Activated CD8-positive, alpha-beta T cell treated with anti-CD3 and anti-CD28 coated beads for 36 hours (primary cell): ENCODE results near the gene IL25. TPM values are rescaled to one million over a fixed set of nuclear protein-coding genes. Genes with fewer than 3 reads are reported as not detected.

Experiments
- ATAC-seq: fragments of 200-7000 bp; cut with Tn5 transposase; one replicate; pipeline ENCODE4 v1.10.0; 2021; ENCODE audit warnings: mild to moderate bottlenecking, moderate library complexity
- CTCF ChIA-PET: fragments of 350-600 bp; sonication (Branson Sonifier 250); formaldehyde crosslinking; loops from one replicate; lab custom pipeline; 2021; ENCODE audit warnings: antibody characterized with exemption; lab: Charles Lee
- POLR2A ChIA-PET: fragments of 350-600 bp; sonication (Branson Sonifier 250); formaldehyde crosslinking; loops from one replicate; lab custom pipeline; 2021; ENCODE audit warnings: antibody characterized with exemption; lab: Charles Lee
- DNase-seq: peaks from one replicate; pipeline ENCODE4 v3.0.0-alpha.2; 2020
- H3K27ac Mint-ChIP-seq: one replicate; pipeline ENCODE4 v1.8.0; 2021; ENCODE audit warnings: mild to moderate bottlenecking, mixed read lengths
- H3K27me3 Mint-ChIP-seq: one replicate; pipeline ENCODE4 v1.8.0; 2021; ENCODE audit warnings: mixed read lengths
- H3K36me3 Mint-ChIP-seq: one replicate; pipeline ENCODE4 v1.8.0; 2021; ENCODE audit warnings: low read depth, mixed read lengths
- H3K4me1 Mint-ChIP-seq: one replicate; pipeline ENCODE4 v1.8.0; 2021; ENCODE audit warnings: low read depth, mixed read lengths
- H3K4me3 Mint-ChIP-seq: one replicate; pipeline ENCODE4 v1.8.0; 2021; ENCODE audit warnings: mild to moderate bottlenecking, moderate library complexity, mixed read lengths
- H3K9me3 Mint-ChIP-seq: one replicate; pipeline ENCODE4 v1.8.0; 2021; ENCODE audit warnings: mixed read lengths
- intact Hi-C: fragments of 100-400 bp; cut with micrococcal nuclease; formaldehyde crosslinking; loops from one replicate; pipeline ENCODE4 v1.10.0; 2022
- total RNA-seq, 2 experiments: library from RNA; stranded (reverse); gene quantifications; one replicate each; pipeline ENCODE4 v1.2.3, GENCODE V29; 2021
- TF ChIP-seq, protein P1 (sequence below): fragments of 200-600 bp; IDR thresholded peaks from one replicate; pipeline ENCODE4 v1.8.0; 2022; ENCODE audit warnings: antibody characterized with exemption, mild to moderate bottlenecking

Gene IL25
- total RNA-seq, 2 experiments from 2014 or later: not detected

DNA sequence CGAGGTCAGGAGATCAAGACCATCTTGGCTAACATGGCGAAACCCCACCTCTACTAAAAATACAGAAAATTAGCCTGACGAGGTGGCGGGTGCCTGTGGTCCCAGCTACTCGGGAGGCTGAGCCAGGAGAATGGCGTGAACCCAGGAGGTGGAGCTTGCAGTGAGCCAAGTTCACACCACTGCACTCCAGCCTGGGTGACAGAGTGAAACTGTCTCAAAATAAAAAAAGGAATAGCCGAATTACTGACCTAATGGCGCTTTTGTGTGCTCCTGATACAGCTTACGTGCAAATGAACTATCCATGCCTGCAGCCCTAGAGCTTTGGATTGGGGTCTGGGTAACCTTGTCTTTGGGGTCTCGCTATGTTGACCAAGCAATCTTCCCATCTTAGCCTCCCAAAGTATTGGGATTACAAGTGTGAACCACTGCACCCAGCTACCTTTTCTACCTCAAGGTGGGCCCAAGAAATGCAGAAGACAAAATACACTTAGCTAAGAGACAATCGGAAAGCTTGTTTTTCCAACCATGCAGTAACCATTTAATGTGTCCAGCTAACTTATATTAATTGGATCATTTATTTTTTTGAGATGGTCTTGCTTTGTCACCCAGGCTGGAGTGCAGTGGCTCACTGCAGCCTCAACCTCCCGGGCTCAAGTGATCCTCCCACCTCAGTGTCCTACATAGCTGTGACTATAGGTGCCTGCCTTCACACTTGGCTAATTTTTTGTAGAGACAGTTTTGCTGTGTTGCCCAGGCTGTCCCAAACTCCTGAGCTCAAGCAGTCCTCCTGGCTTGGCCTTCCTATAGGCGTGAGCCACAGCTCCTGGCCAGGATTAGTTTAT is 45.9 kb upstream of the IL25 start:
- ChIA-PET POLR2A (interaction anchor here (0.7 to 2.7 kb wide), 6 partner anchors 23 to 151 kb away, joined by 3 to 11 read pairs (median 3); partner anchors contain the start of gene PPP1R3E), CTCF (interaction anchor here (0.8 to 7.0 kb wide), 29 partner anchors 11 to 235 kb away, joined by 3 to 86 read pairs (median 4); partner anchors contain the start of genes ACIN1, CMTM5, HOMEZ and IL25)
- Mint-ChIP-seq H3K36me3 (peaks cover 35% of the 10 kb centered on the region), H3K4me3 (no peak overlapping the region), H3K27ac (no peak overlapping the region), H3K9me3 (no peaks in the 10 kb centered on the region), H3K27me3 (no peaks in the 10 kb centered on the region), H3K4me1 (peaks cover 25% of the 10 kb centered on the region)
- no peak for ATAC-seq
- intact Hi-C loops: no loop called here
- no peak for DNase-seq
- TF ChIP-seq, protein P1, sequence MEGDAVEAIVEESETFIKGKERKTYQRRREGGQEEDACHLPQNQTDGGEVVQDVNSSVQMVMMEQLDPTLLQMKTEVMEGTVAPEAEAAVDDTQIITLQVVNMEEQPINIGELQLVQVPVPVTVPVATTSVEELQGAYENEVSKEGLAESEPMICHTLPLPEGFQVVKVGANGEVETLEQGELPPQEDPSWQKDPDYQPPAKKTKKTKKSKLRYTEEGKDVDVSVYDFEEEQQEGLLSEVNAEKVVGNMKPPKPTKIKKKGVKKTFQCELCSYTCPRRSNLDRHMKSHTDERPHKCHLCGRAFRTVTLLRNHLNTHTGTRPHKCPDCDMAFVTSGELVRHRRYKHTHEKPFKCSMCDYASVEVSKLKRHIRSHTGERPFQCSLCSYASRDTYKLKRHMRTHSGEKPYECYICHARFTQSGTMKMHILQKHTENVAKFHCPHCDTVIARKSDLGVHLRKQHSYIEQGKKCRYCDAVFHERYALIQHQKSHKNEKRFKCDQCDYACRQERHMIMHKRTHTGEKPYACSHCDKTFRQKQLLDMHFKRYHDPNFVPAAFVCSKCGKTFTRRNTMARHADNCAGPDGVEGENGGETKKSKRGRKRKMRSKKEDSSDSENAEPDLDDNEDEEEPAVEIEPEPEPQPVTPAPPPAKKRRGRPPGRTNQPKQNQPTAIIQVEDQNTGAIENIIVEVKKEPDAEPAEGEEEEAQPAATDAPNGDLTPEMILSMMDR: no peak

DNA sequence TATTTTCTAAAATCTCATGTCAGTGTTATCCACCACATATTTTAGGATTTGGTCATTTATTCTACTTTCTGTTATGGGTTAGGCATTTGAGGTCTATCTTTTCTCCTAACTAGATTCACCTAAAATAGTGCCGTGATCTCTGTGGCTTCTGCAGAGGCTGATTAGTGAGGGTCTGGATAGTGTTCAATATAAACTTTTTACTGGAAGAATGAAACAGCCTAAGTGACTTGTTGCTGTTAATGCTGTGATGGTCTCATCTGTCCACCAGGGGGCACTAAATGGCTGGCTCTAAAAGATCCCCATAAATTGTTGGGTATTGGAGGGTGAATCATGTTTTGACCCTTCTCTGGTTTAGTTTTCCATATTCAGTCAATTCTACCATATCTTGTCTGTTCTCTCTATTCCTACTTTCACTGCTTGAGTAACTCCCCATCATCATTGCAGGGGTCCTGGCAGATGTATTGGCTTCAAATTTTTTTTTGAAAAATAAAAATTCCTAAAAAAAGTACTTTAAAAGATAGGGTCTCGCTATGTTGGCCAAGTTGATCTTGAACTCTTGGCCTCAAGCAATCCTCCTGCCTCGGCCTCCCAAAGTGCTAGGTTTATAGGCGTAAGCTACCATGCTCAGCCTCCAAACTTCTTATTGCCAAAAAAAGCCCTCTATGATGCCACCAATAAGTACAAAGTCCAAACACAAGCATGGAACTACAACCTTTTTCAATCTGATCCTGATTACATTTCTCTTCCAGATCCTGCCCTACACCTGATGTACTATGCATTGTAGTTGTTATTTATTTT is 44.5 kb upstream of the IL25 start:
- Mint-ChIP-seq H3K27me3 (no peaks in the 10 kb centered on the region), H3K4me3 (no peak overlapping the region), H3K36me3 (peaks cover 22% of the 10 kb centered on the region), H3K9me3 (no peaks in the 10 kb centered on the region), H3K4me1 (peaks cover 18% of the 10 kb centered on the region), H3K27ac (no peak overlapping the region)
- ChIA-PET POLR2A (interaction anchor here (1.3 to 2.7 kb wide), 3 partner anchors 24 to 52 kb away, joined by 3 to 11 read pairs (median 3); partner anchors contain the start of gene PPP1R3E), CTCF (interaction anchor here (0.8 to 7.0 kb wide), 12 partner anchors 15 to 233 kb away, joined by 3 to 86 read pairs (median 4); partner anchors contain the start of gene SLC22A17)
- TF ChIP-seq, protein P1: peak; percentile 86
- ATAC-seq (peak; percentile 88), DNase-seq (peak; percentile 86)
- intact Hi-C loops: loop anchor here (2.0 kb wide), 1 partner anchor 53 kb away; no protein-coding TSS in a partner anchor

GRCh38 chr14:23335623-23336022 is 37.0 kb upstream of the IL25 start:
- POLR2A ChIA-PET: no interaction called here
- peaks cover 3% of the 10 kb centered on the region for H3K36me3 Mint-ChIP-seq
- intact Hi-C loops: no loop called here
- H3K27me3 Mint-ChIP-seq: peaks cover 20% of the 10 kb centered on the region
- TF ChIP-seq, protein P1: no peak
- H3K27ac Mint-ChIP-seq: no peak overlapping the region
- ATAC-seq (no peak), DNase-seq (no peak)
- no peak overlapping the region for H3K4me3 Mint-ChIP-seq
- CTCF ChIA-PET: interaction anchor here (1.1 to 3.2 kb wide), 4 partner anchors 15 to 619 kb away, joined by 3 to 13 read pairs (median 4); partner anchors contain the start of gene PABPN1
- peaks cover 2% of the 10 kb centered on the region for H3K9me3 Mint-ChIP-seq
- no peaks in the 10 kb centered on the region for H3K4me1 Mint-ChIP-seq

DNA sequence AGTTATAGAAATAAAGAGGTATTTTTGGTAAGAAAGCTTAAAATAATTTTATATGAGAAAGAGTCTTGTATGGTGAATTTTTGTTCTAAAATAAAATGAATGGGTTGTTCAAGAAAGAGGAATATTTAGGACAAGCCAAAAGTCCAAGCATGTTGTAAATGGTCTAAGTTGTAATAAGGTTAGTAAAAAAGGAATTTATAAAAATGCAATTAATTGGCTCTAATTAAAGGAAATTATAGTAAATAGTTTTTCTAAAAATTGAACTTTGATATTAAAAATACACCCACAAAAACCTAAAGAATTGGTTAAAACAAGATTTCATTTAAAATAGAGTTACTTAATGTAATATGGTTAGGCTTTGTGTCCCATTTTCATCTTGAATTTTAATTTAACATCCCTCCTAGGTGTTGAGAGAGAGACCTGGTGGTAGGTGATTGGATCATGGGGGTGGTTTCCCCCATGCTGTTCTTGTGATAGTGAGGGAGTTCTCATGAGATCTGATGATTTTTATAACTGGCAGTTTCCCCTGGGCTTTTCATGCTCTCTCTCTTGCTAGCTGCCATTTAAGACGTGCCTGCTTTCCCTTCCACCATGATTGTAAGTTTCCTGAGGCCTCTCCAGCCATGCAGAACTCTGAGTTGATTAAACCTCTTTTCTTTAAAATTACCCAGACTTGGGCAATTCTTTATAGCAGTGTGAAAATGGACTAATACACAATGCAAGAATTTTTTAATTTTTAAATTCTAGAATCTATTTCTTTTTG is 32.9 kb upstream of the IL25 start:
- CTCF ChIA-PET: interaction anchor here (0.9 to 3.1 kb wide), 2 partner anchors 12 to 40 kb away, joined by 3 to 12 read pairs; no protein-coding TSS in a partner anchor
- POLR2A ChIA-PET: no interaction called here
- Mint-ChIP-seq H3K27ac (no peak overlapping the region), H3K9me3 (peaks cover 2% of the 10 kb centered on the region), H3K27me3 (peaks cover 19% of the 10 kb centered on the region), H3K4me1 (no peaks in the 10 kb centered on the region), H3K4me3 (no peak overlapping the region), H3K36me3 (peaks cover 3% of the 10 kb centered on the region)
- intact Hi-C loops: no loop called here
- DNase-seq (no peak), ATAC-seq (no peak)
- TF ChIP-seq, protein P1: no peak
